ENCODE data around the gene LRRC10B.

Gene LRRC10B

GRCh38 chr11:61509043-61510029 is 787 bp downstream of the LRRC10B start:
- DNase-seq (ENCODE audit: extremely low read depth, low read depth), result peak; percentile 33
- no peak overlapping the region for H3K4me3 ChIP-seq (replicated peaks; ENCODE audit: low read depth, low read length)
- TF ChIP-seq CTCF (IDR thresholded peaks at IDR 0.05; ENCODE audit: low read depth, low read length, missing control alignments), result peak; percentile 32

GRCh38 chr11:61510166-61510919 is 1.8 kb downstream of the LRRC10B start:
- TF ChIP-seq CTCF (IDR thresholded peaks at IDR 0.05; ENCODE audit: low read depth, low read length, missing control alignments), result no peak
- H3K4me3 ChIP-seq (replicated peaks; ENCODE audit: low read depth, low read length), result no peak overlapping the region
- DNase-seq (ENCODE audit: extremely low read depth, low read depth), result no peak

- no peak for TF ChIP-seq CTCF (IDR thresholded peaks at IDR 0.05; ENCODE audit: low read depth, low read length, missing control alignments)
- DNase-seq (ENCODE audit: extremely low read depth, low read depth), result no peak
- H3K4me3 ChIP-seq (replicated peaks; ENCODE audit: low read depth, low read length), result no peak overlapping the region
Observed at GRCh38 chr11:61510974-61511373, 2.4 kb downstream of the LRRC10B start.

- TF ChIP-seq CTCF (IDR thresholded peaks at IDR 0.05; ENCODE audit: low read depth, low read length, missing control alignments), result no peak
- DNase-seq (ENCODE audit: extremely low read depth, low read depth), result no peak
- no peak overlapping the region for H3K4me3 ChIP-seq (replicated peaks; ENCODE audit: low read depth, low read length)
Observed at GRCh38 chr11:61511383-61511782, 2.8 kb downstream of the LRRC10B start.

- no peak overlapping the region for H3K4me3 ChIP-seq (replicated peaks; ENCODE audit: low read depth, low read length)
- DNase-seq (ENCODE audit: extremely low read depth, low read depth), result no peak
- TF ChIP-seq CTCF (IDR thresholded peaks at IDR 0.05; ENCODE audit: low read depth, low read length, missing control alignments), result no peak
Observed at GRCh38 chr11:61512435-61512834, 3.9 kb downstream of the LRRC10B start.

GRCh38 chr11:61513143-61513765 is 4.7 kb downstream of the LRRC10B start:
- no peak for TF ChIP-seq CTCF (IDR thresholded peaks at IDR 0.05; ENCODE audit: low read depth, low read length, missing control alignments)
- DNase-seq (ENCODE audit: extremely low read depth, low read depth), result no peak
- H3K4me3 ChIP-seq (replicated peaks; ENCODE audit: low read depth, low read length), result no peak overlapping the region
